Sigmoid colon (tissue), 7 donors: ENCODE results near the gene DNAJC30. TPM values are rescaled to one million over a fixed set of nuclear protein-coding genes. Genes with fewer than 3 reads are reported as not detected.
A peak's percentile ranks its signal among the peaks of the same experiment; 100 is the strongest.

Source experiments
- DNase-seq: peaks from one replicate; pipeline ENCODE4 v3.0.0-alpha.2; 2019
- H3K27ac ChIP-seq, 4 donors: fragments of 200-600 bp; sonication (generic); one replicate each; pipeline ENCODE4 v1.5.1; 2016 to 2019; ENCODE audit warnings: mild to moderate bottlenecking in 1 of 4
- H3K27me3 ChIP-seq, 3 donors: fragments of 200-600 bp; sonication (generic); one replicate each; pipeline ENCODE4 v1.5.1; 2019; ENCODE audit warnings: mild to moderate bottlenecking in 1 of 3
- H3K36me3 ChIP-seq, 4 donors: fragments of 200-600 bp; sonication (generic); one replicate each; pipeline ENCODE4 v1.5.1; 2016 to 2019
- H3K4me1 ChIP-seq, 4 donors: fragments of 200-600 bp; sonication (generic); one replicate each; pipeline ENCODE4 v1.5.1; 2017 to 2019
- H3K4me3 ChIP-seq, 4 donors: fragments of 200-600 bp; sonication (generic); one replicate each; pipeline ENCODE4 v1.5.1; 2017 to 2019; ENCODE audit warnings: mild to moderate bottlenecking in 2 of 4, moderate library complexity in 1 of 4
- H3K9me3 ChIP-seq, 4 donors: fragments of 200-600 bp in 3 of 4; sonication (generic) in 3 of 4; one replicate each; pipeline versions ENCODE4 v1.5.1 to v1.6.1; 2013 to 2019
- EP300 ChIP-seq, 4 donors: sonication (generic); formaldehyde crosslinking; IDR thresholded peaks; one replicate each; pipeline ENCODE4 v1.6.1; 2017; ENCODE audit warnings: antibody characterized with exemption in 4 of 4
- POLR2A ChIP-seq, 2 donors: fragments of 450-650 bp; IDR thresholded peaks; one replicate each; pipeline ENCODE4 v1.6.1; 2016; ENCODE audit warnings: antibody characterized with exemption in 2 of 2, mild to moderate bottlenecking in 2 of 2, moderate library complexity in 2 of 2
- POLR2AphosphoS5 ChIP-seq, 4 donors: sonication (generic); formaldehyde crosslinking; IDR thresholded peaks; one replicate each; pipeline ENCODE4 v1.6.1; 2017; ENCODE audit warnings: antibody characterized with exemption in 4 of 4
- WGBS, 2 donors: extraction: QIAGEN DNeasy Blood & Tissue Kit; methylation state at CpG; one replicate each; pipeline ENCODE4 v1.1.7; 2013; 5-methylcytosine and 5-hydroxymethylcytosine counted together
- intact Hi-C: fragments of 100-400 bp; cut with DNase I; formaldehyde crosslinking; loops from one replicate; pipeline ENCODE4 v1.15.1; 2023
- polyA plus RNA-seq, 3 donors: library from polyadenylated mRNA; stranded (reverse); fragments of 200-250 nt; gene quantifications; one replicate each; pipeline ENCODE4 v1.2.3, GENCODE V29; 2013
- total RNA-seq, 4 donors: library from RNA; depleted of rRNA; stranded (reverse); fragments of >200 nt; gene quantifications; one replicate each; pipeline ENCODE4 v1.1.0, GENCODE V29; 2016
- TF ChIP-seq, protein P1 (sequence below), 4 experiments: fragments of 450-650 bp in 3 of 4; fragments of 200-600 bp in 1 of 4; IDR thresholded peaks; one replicate each; pipeline ENCODE4 v1.5.1; 2016 to 2019; ENCODE audit warnings: antibody characterized with exemption in 4 of 4, mild to moderate bottlenecking in 3 of 4, moderate library complexity in 2 of 4
- donor health status: healthy with polysubstance abuse.
- donor health status: Bipolar disorder and iron deficiency.
- donor health status: healthy.

The DNAJC30 gene
- total and polyA plus RNA-seq, 7 donors: 3.3 to 9.4 (median 6.6) TPM

DNA sequence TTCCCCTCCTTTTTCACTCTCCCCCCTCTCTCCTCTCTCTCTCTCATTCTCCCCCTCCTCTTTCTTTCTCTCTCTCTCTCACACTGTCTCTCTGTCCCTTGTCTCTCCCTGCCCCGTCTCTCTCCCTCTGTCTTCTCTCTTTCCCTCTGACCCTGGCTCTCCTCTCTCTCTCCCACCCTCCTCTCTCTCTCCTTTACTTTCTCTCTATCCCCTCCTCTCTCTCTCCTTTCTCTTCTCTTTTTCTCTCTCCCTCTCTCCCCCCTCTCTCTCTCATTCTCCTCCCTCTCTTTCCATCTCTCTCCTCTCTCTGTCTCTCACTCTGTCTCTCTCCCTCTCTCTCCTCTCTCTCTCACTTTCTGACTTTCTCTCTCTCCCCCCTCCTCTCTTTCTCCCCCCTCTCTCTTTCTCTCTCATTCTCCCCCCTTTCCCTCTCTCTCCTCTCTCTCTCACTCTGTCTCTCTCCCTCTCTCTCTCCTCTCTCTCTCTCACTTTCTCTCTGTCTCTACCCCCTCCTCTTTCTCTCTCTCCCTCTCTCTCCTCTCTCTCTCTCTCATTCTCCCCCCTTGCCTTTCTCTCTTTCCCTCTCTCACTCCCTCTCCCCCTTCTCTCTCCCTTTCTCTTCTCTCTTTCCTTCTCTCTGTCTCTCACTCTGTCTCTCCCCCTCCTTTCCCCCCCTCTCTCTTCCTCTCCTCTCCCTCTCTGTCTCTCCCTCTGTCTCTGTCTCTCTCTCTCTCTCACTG, 34.5 kb downstream of the DNAJC30 start:
- H3K4me1 ChIP-seq: peaks cover 0 to 11% (median 10%) of the 10 kb centered on the region in 4 donors
- WGBS, 2 donors: 56 to 67% methylated on average over 1 of the region's 1 CpG
- peaks cover 15 to 65% (median 26%) of the 10 kb centered on the region in 3 donors for H3K27me3 ChIP-seq
- no peak overlapping the region for H3K27ac ChIP-seq
- H3K36me3 ChIP-seq: no peaks in the 10 kb centered on the region
- TF ChIP-seq POLR2AphosphoS5 (IDR thresholded peaks at IDR 0.05): no peak
- TF ChIP-seq POLR2A (IDR thresholded peaks at IDR 0.05): no peak
- no peak for TF ChIP-seq EP300 (IDR thresholded peaks at IDR 0.05)
- TF ChIP-seq, protein P1, sequence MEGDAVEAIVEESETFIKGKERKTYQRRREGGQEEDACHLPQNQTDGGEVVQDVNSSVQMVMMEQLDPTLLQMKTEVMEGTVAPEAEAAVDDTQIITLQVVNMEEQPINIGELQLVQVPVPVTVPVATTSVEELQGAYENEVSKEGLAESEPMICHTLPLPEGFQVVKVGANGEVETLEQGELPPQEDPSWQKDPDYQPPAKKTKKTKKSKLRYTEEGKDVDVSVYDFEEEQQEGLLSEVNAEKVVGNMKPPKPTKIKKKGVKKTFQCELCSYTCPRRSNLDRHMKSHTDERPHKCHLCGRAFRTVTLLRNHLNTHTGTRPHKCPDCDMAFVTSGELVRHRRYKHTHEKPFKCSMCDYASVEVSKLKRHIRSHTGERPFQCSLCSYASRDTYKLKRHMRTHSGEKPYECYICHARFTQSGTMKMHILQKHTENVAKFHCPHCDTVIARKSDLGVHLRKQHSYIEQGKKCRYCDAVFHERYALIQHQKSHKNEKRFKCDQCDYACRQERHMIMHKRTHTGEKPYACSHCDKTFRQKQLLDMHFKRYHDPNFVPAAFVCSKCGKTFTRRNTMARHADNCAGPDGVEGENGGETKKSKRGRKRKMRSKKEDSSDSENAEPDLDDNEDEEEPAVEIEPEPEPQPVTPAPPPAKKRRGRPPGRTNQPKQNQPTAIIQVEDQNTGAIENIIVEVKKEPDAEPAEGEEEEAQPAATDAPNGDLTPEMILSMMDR (IDR thresholded peaks at IDR 0.05): no peak
- intact Hi-C loops: no loop called here
- H3K9me3 ChIP-seq: no peaks in the 10 kb centered on the region
- DNase-seq: no peak
- no peak overlapping the region for H3K4me3 ChIP-seq

DNA sequence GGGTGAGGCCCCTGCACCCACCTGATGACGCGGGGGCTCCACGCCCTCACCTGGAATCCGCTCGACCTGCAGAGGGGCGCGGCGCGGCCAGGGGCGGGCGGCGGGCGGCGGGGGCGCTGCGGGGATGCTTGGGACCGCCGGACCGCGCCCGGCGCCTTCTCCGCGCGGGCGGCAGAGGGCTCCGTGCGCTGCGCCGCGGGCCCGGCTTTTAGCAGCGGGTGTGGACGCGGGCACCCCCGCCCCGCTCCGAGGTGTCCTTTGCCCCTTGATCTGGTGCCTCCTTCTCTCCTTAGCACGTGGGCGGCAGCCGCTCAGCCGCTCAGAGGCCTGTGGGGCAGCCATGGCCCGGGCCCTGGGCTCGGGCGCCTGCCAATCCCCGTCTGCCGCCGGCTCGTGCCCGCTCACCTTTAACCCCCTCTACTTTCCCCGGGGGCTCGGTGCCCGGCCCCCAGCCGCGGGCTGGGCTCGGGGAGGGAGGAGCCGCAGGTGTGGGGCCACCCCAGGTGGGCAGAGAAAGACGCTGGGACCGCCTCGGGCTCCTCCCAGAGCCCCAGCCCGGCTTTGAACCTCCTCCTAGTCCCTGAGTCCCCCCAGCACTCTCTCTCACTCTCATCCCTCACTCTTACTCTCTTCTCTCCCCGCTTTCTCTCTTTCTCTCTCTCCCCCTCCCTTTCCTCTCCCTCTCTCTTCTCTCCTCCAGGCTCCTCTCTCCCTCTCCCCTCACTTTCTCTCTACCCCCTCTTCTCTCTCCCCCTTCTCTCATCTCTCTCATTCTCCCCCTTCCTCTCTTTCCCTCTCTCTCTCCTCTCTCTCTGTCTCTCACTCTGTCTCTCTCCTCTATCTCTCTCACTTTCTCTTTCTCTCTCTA, 35.3 kb downstream of the DNAJC30 start:
- WGBS, 2 donors: 1% methylated on average over 62 of the region's 62 CpGs
- H3K9me3 ChIP-seq: no peaks in the 10 kb centered on the region
- no peaks in the 10 kb centered on the region for H3K36me3 ChIP-seq
- TF ChIP-seq POLR2A (IDR thresholded peaks at IDR 0.05): no peak
- TF ChIP-seq POLR2AphosphoS5 (IDR thresholded peaks at IDR 0.05): no peak
- TF ChIP-seq, protein P1 (IDR thresholded peaks at IDR 0.05): no peak
- TF ChIP-seq EP300 (IDR thresholded peaks at IDR 0.05): no peak
- DNase-seq: no peak
- peaks cover 15 to 66% (median 26%) of the 10 kb centered on the region in 3 donors for H3K27me3 ChIP-seq
- H3K27ac ChIP-seq: no peak overlapping the region
- H3K4me3 ChIP-seq: peak overlapping the region in 3 of 4 donors; percentile 35 to 49 (median 47)
- intact Hi-C loops: no loop called here
- peaks cover 0 to 11% (median 10%) of the 10 kb centered on the region in 4 donors for H3K4me1 ChIP-seq

DNA sequence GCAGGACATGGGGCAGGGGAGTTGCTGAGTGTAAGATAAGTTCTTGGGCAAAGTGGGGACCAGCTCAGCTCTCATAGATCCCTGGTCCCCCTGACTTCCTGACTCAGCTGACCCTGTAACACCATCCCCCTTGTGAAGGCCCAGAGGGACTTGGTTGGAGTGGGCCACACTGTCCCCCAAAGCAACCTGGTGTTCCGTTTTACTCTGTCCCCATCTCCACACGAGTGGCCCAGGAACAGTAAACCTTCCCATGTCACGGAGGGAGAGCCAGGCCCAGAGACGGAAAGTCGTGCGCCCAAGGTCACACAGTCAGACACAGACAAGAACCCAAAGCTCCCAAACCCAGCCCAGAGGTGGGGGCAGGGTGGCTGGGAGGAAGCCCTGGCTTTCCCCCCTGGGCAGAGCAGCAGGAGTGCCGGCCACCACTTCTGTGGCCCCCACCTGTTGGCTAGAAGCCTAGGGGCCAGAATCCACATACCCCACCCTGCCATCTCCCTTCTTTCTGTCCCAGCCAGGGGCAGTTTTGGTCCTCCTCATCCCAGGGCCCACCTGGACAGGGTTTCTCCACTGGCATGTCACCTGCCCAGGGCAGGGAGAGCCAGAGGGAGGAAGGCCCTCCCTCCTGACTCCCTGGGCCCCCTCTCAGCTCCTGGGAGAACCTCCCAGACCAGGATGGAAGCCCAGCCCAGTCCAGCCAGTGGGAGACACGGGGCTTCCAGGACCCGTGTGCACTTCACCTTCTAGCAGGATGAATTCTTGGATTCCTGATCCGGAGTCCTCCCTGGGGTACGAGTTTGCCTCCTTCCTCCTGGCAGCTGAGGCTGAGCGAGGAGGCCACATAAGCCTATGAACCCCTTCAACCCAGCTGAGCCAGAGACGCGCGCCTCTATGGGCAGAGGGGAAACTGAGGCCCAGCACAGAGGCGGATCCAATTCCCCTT, 36.2 kb downstream of the DNAJC30 start:
- Histone ChIP-seq H3K27me3 (peaks cover 15 to 66% (median 26%) of the 10 kb centered on the region in 3 donors), H3K36me3 (no peaks in the 10 kb centered on the region), H3K27ac (no peak overlapping the region), H3K4me3 (peak overlapping the region in 1 of 4 donors; percentile 49), H3K4me1 (peaks cover 0 to 11% (median 10%) of the 10 kb centered on the region in 4 donors), H3K9me3 (no peaks in the 10 kb centered on the region)
- no peak for TF ChIP-seq POLR2AphosphoS5 (IDR thresholded peaks at IDR 0.05)
- TF ChIP-seq, protein P1 (IDR thresholded peaks at IDR 0.05): no peak
- no peak for TF ChIP-seq POLR2A (IDR thresholded peaks at IDR 0.05)
- TF ChIP-seq EP300 (IDR thresholded peaks at IDR 0.05): no peak
- no peak for DNase-seq
- 42 to 45% methylated on average over 16 of the region's 16 CpGs for WGBS, 2 donors
- intact Hi-C loops: no loop called here

DNA sequence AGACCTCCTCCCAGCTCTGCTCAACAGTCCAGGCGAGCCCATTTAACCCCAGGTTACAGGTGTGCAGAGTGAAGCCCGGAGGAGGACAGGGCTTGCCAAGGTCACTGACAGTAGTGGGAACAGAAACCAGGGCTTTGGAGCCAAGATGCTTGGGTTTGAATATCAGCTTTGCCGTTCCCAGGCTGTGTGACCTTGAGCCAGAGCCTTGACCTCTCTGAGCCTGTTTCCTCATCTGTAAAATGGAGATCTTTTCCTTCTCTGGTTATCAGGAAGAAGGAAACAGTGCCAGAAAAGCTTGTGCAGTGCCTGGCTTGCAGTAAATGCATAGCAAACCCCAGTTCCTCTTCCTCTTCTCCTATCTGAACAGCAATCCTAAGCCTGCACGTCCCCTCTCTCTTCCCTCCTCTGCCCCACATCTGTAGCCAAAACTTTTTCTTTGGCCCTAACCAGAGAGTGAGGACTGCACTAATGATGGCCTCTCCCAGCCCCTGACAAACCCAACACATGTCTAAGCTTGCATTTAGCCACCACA, 37.5 kb downstream of the DNAJC30 start:
- Histone ChIP-seq H3K4me3 (no peak overlapping the region), H3K9me3 (peaks cover 0 to 5% (median 2%) of the 10 kb centered on the region in 4 donors), H3K27me3 (peaks cover 15 to 71% (median 26%) of the 10 kb centered on the region in 3 donors), H3K27ac (no peak overlapping the region), H3K36me3 (no peaks in the 10 kb centered on the region), H3K4me1 (peaks cover 0 to 11% (median 10%) of the 10 kb centered on the region in 4 donors)
- intact Hi-C loops: no loop called here
- TF ChIP-seq POLR2A (IDR thresholded peaks at IDR 0.05): no peak
- TF ChIP-seq, protein P1 (IDR thresholded peaks at IDR 0.05): no peak
- TF ChIP-seq EP300 (IDR thresholded peaks at IDR 0.05): no peak
- TF ChIP-seq POLR2AphosphoS5 (IDR thresholded peaks at IDR 0.05): no peak
- DNase-seq: no peak
- WGBS, 2 donors: 33 to 59% methylated on average over 4 of the region's 4 CpGs
